ENCODE measurements around the gene PARG. TPM values are rescaled to one million over a fixed set of nuclear protein-coding genes. Genes with fewer than 3 reads are reported as not detected.
A peak's percentile ranks its signal among the peaks of the same experiment; 100 is the strongest.
"Not testable (repeated sequence)": the region's sequence is repeated elsewhere in the genome, so short reads cannot be mapped to it uniquely, and the experiment has no call there.

Gene PARG
- total RNA-seq, 1 experiment from 2014 or later: 69.7 TPM

DNA sequence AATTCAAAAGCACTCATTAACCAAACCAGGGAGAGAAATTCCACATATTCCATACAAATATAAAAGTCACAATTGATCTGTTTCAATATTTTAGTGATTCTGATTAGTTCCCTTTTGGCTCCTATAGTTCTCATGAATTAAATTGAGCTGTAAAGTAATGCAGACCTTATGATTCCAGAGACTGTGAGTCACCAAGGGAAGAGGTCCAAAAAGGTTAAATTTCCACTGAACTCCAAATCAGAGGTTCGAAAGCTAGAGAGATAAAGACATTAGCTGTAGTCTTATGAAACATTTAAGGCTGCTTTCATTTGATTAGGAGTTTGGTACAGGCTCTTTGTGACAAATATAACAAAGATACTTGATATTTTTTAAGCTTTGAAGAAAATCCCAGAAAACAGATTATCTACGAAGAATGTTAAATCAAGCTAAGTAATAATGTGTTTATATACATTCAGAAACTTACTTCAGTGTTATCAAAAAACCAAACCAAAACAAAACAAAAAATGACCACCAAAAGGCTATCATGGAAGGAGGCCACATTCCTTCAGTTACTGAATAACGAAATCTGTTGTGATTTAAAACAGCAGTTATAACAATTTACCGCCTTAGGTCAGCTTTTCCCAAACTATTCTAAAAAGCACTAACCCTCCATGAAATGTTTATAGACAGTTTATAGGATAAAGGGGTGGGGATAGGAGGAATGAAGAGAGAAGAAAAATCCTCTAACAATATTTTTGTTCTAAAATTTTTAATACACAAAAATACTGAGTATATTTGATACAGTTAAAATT, 33.3 kb downstream of the PARG start:
- DNase-seq; POLR2A ChIA-PET; H3K4me3 ChIP-seq (ENCODE audit: low read depth, low read length); H3K4me3 Mint-ChIP-seq (ENCODE audit: unreplicated experiment); H3K9me3 Mint-ChIP-seq (ENCODE audit: unreplicated experiment); H3K27me3 Mint-ChIP-seq (ENCODE audit: insufficient read depth, unreplicated experiment); H3K4me1 Mint-ChIP-seq (ENCODE audit: low read depth, unreplicated experiment); H3K36me3 ChIP-seq (ENCODE audit: control insufficient read depth, insufficient read depth, low read length); H3K36me3 Mint-ChIP-seq (ENCODE audit: insufficient read depth, unreplicated experiment); CTCF ChIA-PET; H3K27ac Mint-ChIP-seq (ENCODE audit: unreplicated experiment); intact Hi-C loops (cut with micrococcal nuclease; ENCODE audit: unreplicated experiment); H3K9me3 ChIP-seq; H3K27me3 ChIP-seq (replicated peaks; ENCODE audit: control insufficient read depth, insufficient read depth, low read length); BruUV-seq (replicated peaks); H3K4me1 ChIP-seq: not testable (repeated sequence)

DNA sequence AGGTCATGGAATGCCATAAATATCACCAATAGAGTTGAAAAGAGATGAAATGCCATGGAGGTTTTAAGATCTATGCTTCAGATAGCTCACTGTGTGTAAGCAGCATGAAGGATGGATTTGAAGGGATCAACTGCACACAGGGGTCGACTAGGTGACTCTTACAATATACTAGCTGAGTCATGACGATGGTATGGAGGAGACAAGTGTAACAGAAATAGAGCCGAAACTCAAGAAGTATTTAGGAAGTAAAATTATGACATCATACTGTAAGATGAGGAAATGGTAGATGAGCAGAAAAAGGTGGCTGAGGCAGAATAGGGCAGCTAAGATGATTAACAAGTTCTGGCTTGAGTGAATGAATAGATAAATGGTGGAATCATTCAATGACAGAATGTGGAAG, 38.0 kb downstream of the PARG start:
- H3K36me3 ChIP-seq (ENCODE audit: control insufficient read depth, insufficient read depth, low read length); H3K4me1 Mint-ChIP-seq (ENCODE audit: low read depth, unreplicated experiment); H3K4me3 Mint-ChIP-seq (ENCODE audit: unreplicated experiment); DNase-seq; H3K4me1 ChIP-seq; H3K36me3 Mint-ChIP-seq (ENCODE audit: insufficient read depth, unreplicated experiment); H3K27me3 Mint-ChIP-seq (ENCODE audit: insufficient read depth, unreplicated experiment); intact Hi-C loops (cut with micrococcal nuclease; ENCODE audit: unreplicated experiment); H3K4me3 ChIP-seq (ENCODE audit: low read depth, low read length); H3K9me3 ChIP-seq; CTCF ChIA-PET; H3K9me3 Mint-ChIP-seq (ENCODE audit: unreplicated experiment); H3K27ac Mint-ChIP-seq (ENCODE audit: unreplicated experiment); H3K27me3 ChIP-seq (replicated peaks; ENCODE audit: control insufficient read depth, insufficient read depth, low read length); BruUV-seq (replicated peaks); POLR2A ChIA-PET: not testable (repeated sequence)

DNA sequence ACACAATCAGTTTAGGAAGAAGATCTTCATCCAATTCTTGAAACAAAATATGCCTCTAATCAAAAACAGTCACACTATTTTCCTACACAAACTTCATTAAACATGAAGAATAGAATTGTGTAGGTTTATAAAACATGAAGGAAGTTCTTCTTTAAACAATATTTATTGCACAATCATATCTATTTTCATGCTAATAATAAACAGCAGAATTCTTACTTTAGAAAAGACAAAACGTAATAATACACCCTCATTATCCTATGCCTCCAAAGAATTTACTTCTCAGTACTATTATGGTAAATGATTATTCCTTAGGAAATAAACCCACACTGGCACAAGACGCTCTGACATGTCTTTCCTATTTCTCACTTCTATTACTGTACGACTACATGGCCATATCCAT, 41.4 kb downstream of the PARG start:
- H3K4me3 Mint-ChIP-seq (ENCODE audit: unreplicated experiment); intact Hi-C loops (cut with micrococcal nuclease; ENCODE audit: unreplicated experiment); H3K9me3 Mint-ChIP-seq (ENCODE audit: unreplicated experiment); DNase-seq; POLR2A ChIA-PET; H3K4me1 Mint-ChIP-seq (ENCODE audit: low read depth, unreplicated experiment); H3K27me3 ChIP-seq (replicated peaks; ENCODE audit: control insufficient read depth, insufficient read depth, low read length); H3K4me3 ChIP-seq (ENCODE audit: low read depth, low read length); BruUV-seq (replicated peaks); H3K4me1 ChIP-seq; CTCF ChIA-PET; H3K36me3 ChIP-seq (ENCODE audit: control insufficient read depth, insufficient read depth, low read length); H3K9me3 ChIP-seq; H3K27ac Mint-ChIP-seq (ENCODE audit: unreplicated experiment); H3K27me3 Mint-ChIP-seq (ENCODE audit: insufficient read depth, unreplicated experiment): not testable (repeated sequence)
- H3K36me3 Mint-ChIP-seq (ENCODE audit: insufficient read depth, unreplicated experiment): peaks cover 10% of the 10 kb centered on the region

DNA sequence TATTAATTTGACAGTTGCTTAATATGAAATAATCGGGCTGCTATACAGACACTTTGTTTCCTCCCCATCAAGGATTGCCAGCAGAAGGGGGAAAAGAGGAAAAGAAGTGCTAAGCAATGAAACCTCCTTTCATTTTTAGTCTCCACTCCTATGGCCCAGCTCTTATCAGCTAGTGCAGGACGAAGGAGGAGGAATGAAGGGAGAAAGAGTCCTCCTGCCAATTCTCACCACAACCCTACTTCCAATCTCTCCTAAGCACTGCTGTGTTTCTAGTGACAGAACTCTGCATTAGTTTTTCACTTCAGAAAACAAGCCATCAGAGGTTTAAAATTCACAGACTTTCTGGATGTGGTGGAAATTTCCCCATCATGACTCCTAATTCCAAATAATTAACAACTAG, 41.8 kb downstream of the PARG start:
- H3K4me1 Mint-ChIP-seq (ENCODE audit: low read depth, unreplicated experiment); H3K4me3 ChIP-seq (ENCODE audit: low read depth, low read length); POLR2A ChIA-PET; BruUV-seq (replicated peaks); H3K9me3 Mint-ChIP-seq (ENCODE audit: unreplicated experiment); H3K27me3 Mint-ChIP-seq (ENCODE audit: insufficient read depth, unreplicated experiment); H3K36me3 ChIP-seq (ENCODE audit: control insufficient read depth, insufficient read depth, low read length); DNase-seq; H3K4me1 ChIP-seq; H3K27me3 ChIP-seq (replicated peaks; ENCODE audit: control insufficient read depth, insufficient read depth, low read length); H3K4me3 Mint-ChIP-seq (ENCODE audit: unreplicated experiment); H3K27ac Mint-ChIP-seq (ENCODE audit: unreplicated experiment); H3K9me3 ChIP-seq; CTCF ChIA-PET; intact Hi-C loops (cut with micrococcal nuclease; ENCODE audit: unreplicated experiment): not testable (repeated sequence)
- peaks cover 10% of the 10 kb centered on the region for H3K36me3 Mint-ChIP-seq (ENCODE audit: insufficient read depth, unreplicated experiment)

DNA sequence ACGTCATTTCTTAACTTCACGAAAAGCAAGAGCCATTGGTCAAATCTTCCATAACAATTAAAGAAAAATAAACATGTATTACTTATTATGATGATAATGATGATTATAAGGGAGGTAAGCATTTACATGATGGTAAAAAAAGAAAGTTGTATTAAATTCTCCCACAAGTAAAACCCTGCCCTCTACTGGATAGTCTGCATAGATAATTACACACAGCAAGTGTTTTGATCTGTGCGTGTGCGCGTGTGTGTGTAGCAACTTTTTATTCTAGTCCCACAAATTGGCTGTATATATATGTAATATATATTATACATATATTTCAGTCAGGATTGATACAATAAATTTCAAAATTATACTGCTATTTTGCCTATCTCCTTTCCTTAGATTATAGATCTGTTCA, 51.8 kb downstream of the PARG start:
- DNase-seq: peak in 1 of 2 experiments; percentile 10

DNA sequence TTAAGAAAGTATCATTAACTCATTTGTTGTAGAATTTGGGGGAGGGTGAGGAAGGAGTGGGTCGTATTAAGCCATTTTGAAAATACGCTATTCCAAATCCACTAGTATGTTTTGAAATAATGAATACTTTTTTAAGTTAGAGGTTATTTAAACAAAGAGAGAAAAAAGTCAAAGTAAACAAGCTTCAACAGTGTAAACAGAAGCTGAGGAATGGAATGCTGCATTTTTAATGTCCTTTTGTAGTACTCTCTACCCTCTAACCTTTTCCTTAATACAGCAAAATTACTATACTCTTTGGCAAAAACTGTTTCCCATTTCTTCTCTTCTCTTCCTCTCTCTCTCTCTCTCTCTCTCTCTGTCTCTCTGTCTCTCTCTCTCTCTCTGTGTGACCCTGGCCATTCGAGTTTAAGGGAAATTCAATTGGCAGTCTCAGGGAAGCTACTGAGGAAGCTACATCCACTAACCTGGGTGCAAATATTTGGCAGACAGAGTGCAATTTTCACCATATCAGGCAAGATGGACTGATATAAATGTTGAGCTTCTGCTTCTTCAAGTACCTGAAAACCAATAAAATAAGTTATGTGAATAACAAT, 57.0 kb downstream of the PARG start:
- H3K27me3 Mint-ChIP-seq (ENCODE audit: insufficient read depth, unreplicated experiment); H3K36me3 ChIP-seq (ENCODE audit: control insufficient read depth, insufficient read depth, low read length); H3K9me3 ChIP-seq; POLR2A ChIA-PET; CTCF ChIA-PET; H3K4me3 ChIP-seq (ENCODE audit: low read depth, low read length); DNase-seq; BruUV-seq (replicated peaks); H3K27me3 ChIP-seq (replicated peaks; ENCODE audit: control insufficient read depth, insufficient read depth, low read length); intact Hi-C loops (cut with micrococcal nuclease; ENCODE audit: unreplicated experiment); H3K4me1 ChIP-seq: not testable (repeated sequence)
- Mint-ChIP-seq H3K27ac (ENCODE audit: unreplicated experiment) (peak overlapping the region; percentile 41), H3K4me3 (ENCODE audit: unreplicated experiment) (peak overlapping the region; percentile 24), H3K9me3 (ENCODE audit: unreplicated experiment) (peaks cover 11% of the 10 kb centered on the region), H3K4me1 (ENCODE audit: low read depth, unreplicated experiment) (peaks cover 14% of the 10 kb centered on the region), H3K36me3 (ENCODE audit: insufficient read depth, unreplicated experiment) (peaks cover 12% of the 10 kb centered on the region)

More for the DNA sequence above, 51.8 kb downstream of the PARG start:
- H3K4me3 ChIP-seq (ENCODE audit: low read depth, low read length); H3K4me1 Mint-ChIP-seq (ENCODE audit: low read depth, unreplicated experiment); H3K36me3 ChIP-seq (ENCODE audit: control insufficient read depth, insufficient read depth, low read length); H3K36me3 Mint-ChIP-seq (ENCODE audit: insufficient read depth, unreplicated experiment); BruUV-seq (replicated peaks); POLR2A ChIA-PET; H3K27ac Mint-ChIP-seq (ENCODE audit: unreplicated experiment); H3K9me3 ChIP-seq; H3K4me1 ChIP-seq; H3K27me3 ChIP-seq (replicated peaks; ENCODE audit: control insufficient read depth, insufficient read depth, low read length); CTCF ChIA-PET; intact Hi-C loops (cut with micrococcal nuclease; ENCODE audit: unreplicated experiment); H3K4me3 Mint-ChIP-seq (ENCODE audit: unreplicated experiment); H3K27me3 Mint-ChIP-seq (ENCODE audit: insufficient read depth, unreplicated experiment): not testable (repeated sequence)
- H3K9me3 Mint-ChIP-seq (ENCODE audit: unreplicated experiment): peaks cover 11% of the 10 kb centered on the region
- TF ChIP-seq, protein P1, sequence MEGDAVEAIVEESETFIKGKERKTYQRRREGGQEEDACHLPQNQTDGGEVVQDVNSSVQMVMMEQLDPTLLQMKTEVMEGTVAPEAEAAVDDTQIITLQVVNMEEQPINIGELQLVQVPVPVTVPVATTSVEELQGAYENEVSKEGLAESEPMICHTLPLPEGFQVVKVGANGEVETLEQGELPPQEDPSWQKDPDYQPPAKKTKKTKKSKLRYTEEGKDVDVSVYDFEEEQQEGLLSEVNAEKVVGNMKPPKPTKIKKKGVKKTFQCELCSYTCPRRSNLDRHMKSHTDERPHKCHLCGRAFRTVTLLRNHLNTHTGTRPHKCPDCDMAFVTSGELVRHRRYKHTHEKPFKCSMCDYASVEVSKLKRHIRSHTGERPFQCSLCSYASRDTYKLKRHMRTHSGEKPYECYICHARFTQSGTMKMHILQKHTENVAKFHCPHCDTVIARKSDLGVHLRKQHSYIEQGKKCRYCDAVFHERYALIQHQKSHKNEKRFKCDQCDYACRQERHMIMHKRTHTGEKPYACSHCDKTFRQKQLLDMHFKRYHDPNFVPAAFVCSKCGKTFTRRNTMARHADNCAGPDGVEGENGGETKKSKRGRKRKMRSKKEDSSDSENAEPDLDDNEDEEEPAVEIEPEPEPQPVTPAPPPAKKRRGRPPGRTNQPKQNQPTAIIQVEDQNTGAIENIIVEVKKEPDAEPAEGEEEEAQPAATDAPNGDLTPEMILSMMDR (IDR thresholded peaks at IDR 0.05; ENCODE audit: insufficient read depth in 1 of 2, low read depth in 1 of 2, low read length in 1 of 2, severe bottlenecking in 1 of 2, unreplicated experiment in 1 of 2): peak in 1 of 2 experiments; percentile 42

All from Caco-2 (cell line).